Caco-2 (cell line): Measurements from ENCODE around the gene NYAP2. TPM values are rescaled to one million over a fixed set of nuclear protein-coding genes. Genes with fewer than 3 reads are reported as not detected.

Experiments used
- BruUV-seq: library from RNA; stranded (reverse); fragments of 400-500 nt; replicated peaks from 2 replicates; lab custom pipeline; 2021; lab: Mats Ljungman, UMichigan
- CTCF ChIA-PET: fragments of 300-600 bp; sonication (Branson Sonifier 250); formaldehyde crosslinking; loops from one replicate; lab custom pipeline; 2022; ENCODE audit warnings: antibody characterized with exemption; lab: Charles Lee
- POLR2A ChIA-PET: fragments of 300-600 bp; sonication (Branson Sonifier 250); formaldehyde crosslinking; loops from one replicate; lab custom pipeline; 2022; ENCODE audit warnings: antibody characterized with exemption; lab: Charles Lee
- DNase-seq, 2 experiments: peaks; one replicate each; pipeline versions ENCODE4 v3.0.0 to v3.0.0-alpha.2; 2020 to 2022
- H3K27me3 ChIP-seq: replicated peaks from 2 replicates; pipeline ENCODE4 v1.6.0; 2011; ENCODE audit warnings: low read length; ENCODE audit not compliant: control insufficient read depth, insufficient read depth
- H3K36me3 ChIP-seq: 2 replicates; pipeline ENCODE4 v1.5.1; 2011; ENCODE audit warnings: low read length; ENCODE audit not compliant: control insufficient read depth, insufficient read depth
- H3K4me1 ChIP-seq: fragments of 250-450 bp; sonication (Bioruptor Pico); 2 replicates; pipeline ENCODE4 v1.5.1; 2020; ENCODE audit warnings: mild to moderate bottlenecking
- H3K4me3 ChIP-seq: 2 replicates; pipeline ENCODE4 v1.5.1; 2011; ENCODE audit warnings: low read depth, mild to moderate bottlenecking, control low read depth, low read length
- H3K9me3 ChIP-seq: fragments of 250-450 bp; sonication (Bioruptor Pico); 2 replicates; pipeline ENCODE4 v1.5.1; 2020; ENCODE audit warnings: mild to moderate bottlenecking, moderate library complexity
- H3K27ac Mint-ChIP-seq: one replicate; pipeline ENCODE4 v1.8.0; 2022; ENCODE audit warnings: mixed read lengths; ENCODE audit not compliant: unreplicated experiment
- H3K27me3 Mint-ChIP-seq: one replicate; pipeline ENCODE4 v1.8.0; 2022; ENCODE audit warnings: mixed read lengths; ENCODE audit not compliant: insufficient read depth, unreplicated experiment
- H3K36me3 Mint-ChIP-seq: one replicate; pipeline ENCODE4 v1.8.0; 2022; ENCODE audit warnings: mild to moderate bottlenecking, mixed read lengths; ENCODE audit not compliant: insufficient read depth, unreplicated experiment
- H3K4me1 Mint-ChIP-seq: one replicate; pipeline ENCODE4 v1.8.0; 2022; ENCODE audit warnings: low read depth, mixed read lengths; ENCODE audit not compliant: unreplicated experiment
- H3K4me3 Mint-ChIP-seq: one replicate; pipeline ENCODE4 v1.8.0; 2022; ENCODE audit warnings: mild to moderate bottlenecking, moderate library complexity, mixed read lengths; ENCODE audit not compliant: unreplicated experiment
- H3K9me3 Mint-ChIP-seq: one replicate; pipeline ENCODE4 v1.8.0; 2022; ENCODE audit warnings: mixed read lengths; ENCODE audit not compliant: unreplicated experiment
- intact Hi-C: fragments of 100-400 bp; cut with micrococcal nuclease; formaldehyde crosslinking; loops from one replicate; pipeline ENCODE4 v1.10.0; 2022; ENCODE audit not compliant: unreplicated experiment
- total RNA-seq: library from RNA; stranded (reverse); gene quantifications from 2 replicates; pipeline ENCODE4 v1.2.3, GENCODE V29; 2022
- TF ChIP-seq, protein P1 (sequence below), 2 experiments: fragments of 200-600 bp in 1 of 2; IDR thresholded peaks; 1 replicate in 1 of 2; 2 replicates in 1 of 2; pipeline versions ENCODE4 v1.5.1 to v1.8.0; 2011 to 2022; ENCODE audit warnings: antibody characterized with exemption in 1 of 2, control low read depth in 1 of 2, inconsistent platforms in 1 of 2, low read depth in 1 of 2, low read length in 1 of 2, mild to moderate bottlenecking in 1 of 2, moderate library complexity in 1 of 2; ENCODE audit not compliant: insufficient read depth in 1 of 2, severe bottlenecking in 1 of 2, unreplicated experiment in 1 of 2

NYAP2 gene
- total RNA-seq, 1 experiment from 2014 or later = 0.11 TPM

DNA sequence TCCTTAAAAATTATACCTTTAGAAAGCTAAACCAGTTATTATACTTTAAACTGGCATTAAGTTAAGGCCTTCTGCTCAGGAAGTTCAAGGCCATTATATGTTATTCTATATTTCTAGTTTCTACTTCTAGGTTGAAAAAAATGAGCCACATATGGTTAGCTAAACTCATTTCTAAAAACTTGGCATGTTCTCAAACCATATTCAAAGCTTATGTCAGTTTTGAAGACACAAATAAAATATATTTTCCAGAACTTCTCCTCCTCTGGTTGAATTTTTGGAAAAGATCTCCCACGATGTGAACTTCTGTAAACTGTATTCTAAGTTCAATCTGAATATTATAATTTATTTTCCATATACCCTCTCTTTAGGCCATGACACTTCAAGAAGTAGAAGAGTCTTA, 103.5 kb downstream of the NYAP2 start:
- Mint-ChIP-seq H3K27me3 (no peaks in the 10 kb centered on the region), H3K27ac (no peak overlapping the region), H3K36me3 (no peaks in the 10 kb centered on the region), H3K9me3 (no peaks in the 10 kb centered on the region), H3K4me3 (no peak overlapping the region), H3K4me1 (no peaks in the 10 kb centered on the region)
- no peak for DNase-seq
- Histone ChIP-seq H3K4me3 (no peak overlapping the region), H3K36me3 (no peaks in the 10 kb centered on the region), H3K27me3 (no peaks in the 10 kb centered on the region), H3K9me3 (no peaks in the 10 kb centered on the region), H3K4me1 (no peaks in the 10 kb centered on the region)
- ChIA-PET CTCF (no interaction called here), POLR2A (no interaction called here)
- no TSS peak for BruUV-seq
- intact Hi-C loops = no loop called here
- TF ChIP-seq, protein P1, sequence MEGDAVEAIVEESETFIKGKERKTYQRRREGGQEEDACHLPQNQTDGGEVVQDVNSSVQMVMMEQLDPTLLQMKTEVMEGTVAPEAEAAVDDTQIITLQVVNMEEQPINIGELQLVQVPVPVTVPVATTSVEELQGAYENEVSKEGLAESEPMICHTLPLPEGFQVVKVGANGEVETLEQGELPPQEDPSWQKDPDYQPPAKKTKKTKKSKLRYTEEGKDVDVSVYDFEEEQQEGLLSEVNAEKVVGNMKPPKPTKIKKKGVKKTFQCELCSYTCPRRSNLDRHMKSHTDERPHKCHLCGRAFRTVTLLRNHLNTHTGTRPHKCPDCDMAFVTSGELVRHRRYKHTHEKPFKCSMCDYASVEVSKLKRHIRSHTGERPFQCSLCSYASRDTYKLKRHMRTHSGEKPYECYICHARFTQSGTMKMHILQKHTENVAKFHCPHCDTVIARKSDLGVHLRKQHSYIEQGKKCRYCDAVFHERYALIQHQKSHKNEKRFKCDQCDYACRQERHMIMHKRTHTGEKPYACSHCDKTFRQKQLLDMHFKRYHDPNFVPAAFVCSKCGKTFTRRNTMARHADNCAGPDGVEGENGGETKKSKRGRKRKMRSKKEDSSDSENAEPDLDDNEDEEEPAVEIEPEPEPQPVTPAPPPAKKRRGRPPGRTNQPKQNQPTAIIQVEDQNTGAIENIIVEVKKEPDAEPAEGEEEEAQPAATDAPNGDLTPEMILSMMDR (IDR thresholded peaks at IDR 0.05; ENCODE audit: insufficient read depth in 1 of 2, low read depth in 1 of 2, low read length in 1 of 2, severe bottlenecking in 1 of 2, unreplicated experiment in 1 of 2) = no peak

DNA sequence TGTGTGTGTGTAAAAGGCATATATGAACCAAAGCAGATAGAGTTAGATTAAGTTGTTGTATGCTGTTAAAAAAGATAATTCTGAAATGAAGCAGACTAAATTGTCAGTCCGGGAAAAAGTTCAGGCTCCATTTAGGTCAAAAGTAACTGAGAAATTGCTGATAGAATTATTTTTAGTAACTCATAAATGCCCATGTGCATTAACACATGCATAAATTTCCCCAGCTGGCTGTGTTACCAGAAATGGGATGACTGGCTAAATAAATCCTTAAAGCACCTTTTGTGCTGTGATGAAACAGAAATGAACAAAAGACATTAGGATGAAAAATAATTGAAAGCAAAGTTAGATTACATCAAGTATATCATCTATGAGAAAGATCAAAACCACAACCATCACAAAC, 111.3 kb downstream of the NYAP2 start:
- ChIA-PET CTCF (no interaction called here), POLR2A (no interaction called here)
- no peak overlapping the region for H3K4me3 ChIP-seq
- TF ChIP-seq, protein P1 (IDR thresholded peaks at IDR 0.05; ENCODE audit: insufficient read depth in 1 of 2, low read depth in 1 of 2, low read length in 1 of 2, severe bottlenecking in 1 of 2, unreplicated experiment in 1 of 2) = no peak
- no peaks in the 10 kb centered on the region for H3K27me3 Mint-ChIP-seq
- no peaks in the 10 kb centered on the region for H3K36me3 Mint-ChIP-seq
- H3K4me3 Mint-ChIP-seq = no peak overlapping the region
- BruUV-seq = no TSS peak
- no peak overlapping the region for H3K27ac Mint-ChIP-seq
- no peaks in the 10 kb centered on the region for H3K36me3 ChIP-seq
- no peaks in the 10 kb centered on the region for H3K27me3 ChIP-seq
- intact Hi-C loops = loop anchor here (5.0 kb wide), 1 partner anchor 38 kb away; no protein-coding TSS in a partner anchor
- DNase-seq = no peak
- peaks cover 15% of the 10 kb centered on the region for H3K4me1 Mint-ChIP-seq
- H3K9me3 ChIP-seq = no peaks in the 10 kb centered on the region; the same call in 1 of the 2 replicates
- H3K4me1 ChIP-seq = peaks cover 5% of the 10 kb centered on the region; the same call in 1 of the 2 replicates
- peaks cover 9% of the 10 kb centered on the region for H3K9me3 Mint-ChIP-seq

DNA sequence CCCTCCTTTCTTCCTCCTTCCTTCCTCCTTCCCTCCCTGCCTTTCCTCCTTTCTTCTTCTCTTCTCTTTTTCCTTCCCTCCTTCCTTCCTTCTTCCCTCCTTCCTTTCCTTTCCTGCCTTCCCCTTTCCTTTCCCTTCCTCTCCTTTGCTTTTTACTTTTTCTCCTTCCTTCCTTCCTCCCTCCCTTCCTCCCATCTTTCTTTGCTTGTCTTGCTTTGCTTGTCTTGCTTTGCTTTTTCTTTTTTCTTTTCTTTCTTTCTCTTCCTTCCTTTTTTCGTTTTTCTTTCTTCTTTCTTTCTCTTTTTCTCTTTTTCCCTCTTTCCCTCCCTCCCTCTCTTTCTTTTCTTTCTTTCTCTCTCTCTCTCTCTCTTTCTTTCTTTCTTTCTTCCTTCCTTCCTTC, 113.0 kb downstream of the NYAP2 start:
- ChIA-PET POLR2A (no interaction called here), CTCF (no interaction called here)
- no TSS peak for BruUV-seq
- H3K36me3 ChIP-seq = no peaks in the 10 kb centered on the region
- Mint-ChIP-seq H3K27ac (peak overlapping the region; percentile 94), H3K36me3 (no peaks in the 10 kb centered on the region), H3K27me3 (no peaks in the 10 kb centered on the region), H3K4me3 (peak overlapping the region; percentile 66), H3K9me3 (peaks cover 9% of the 10 kb centered on the region), H3K4me1 (peaks cover 15% of the 10 kb centered on the region)
- TF ChIP-seq, protein P1 (IDR thresholded peaks at IDR 0.05; ENCODE audit: insufficient read depth in 1 of 2, low read depth in 1 of 2, low read length in 1 of 2, severe bottlenecking in 1 of 2, unreplicated experiment in 1 of 2) = no peak
- H3K9me3 ChIP-seq = no peaks in the 10 kb centered on the region; the same call in 1 of the 2 replicates
- DNase-seq = no peak
- intact Hi-C loops = loop anchor here (5.0 kb wide), 1 partner anchor 40 kb away; no protein-coding TSS in a partner anchor
- H3K27me3 ChIP-seq = no peaks in the 10 kb centered on the region
- H3K4me3 ChIP-seq = no peak overlapping the region
- H3K4me1 ChIP-seq = peaks cover 5% of the 10 kb centered on the region; the same call in 1 of the 2 replicates
